HG03460 (cell line): ENCODE measurements around the gene NLE1.

Source experiments
- ATAC-seq: cut with Tn5 transposase; IDR thresholded peaks from one replicate; pipeline ENCODE4 v1.9.1; 2021; ENCODE audit not compliant: unreplicated experiment

The NLE1 gene

GRCh38 chr17:35088356-35088880 lies 53.7 kb downstream of the NLE1 start:
- ATAC-seq: peak; percentile 7

- no peak for ATAC-seq
These were observed 54.3 kb downstream of the NLE1 start for GRCh38 chr17:35087731-35088355.

- no peak for ATAC-seq
These were observed 55.1 kb downstream of the NLE1 start for GRCh38 chr17:35086931-35087573.

DNA sequence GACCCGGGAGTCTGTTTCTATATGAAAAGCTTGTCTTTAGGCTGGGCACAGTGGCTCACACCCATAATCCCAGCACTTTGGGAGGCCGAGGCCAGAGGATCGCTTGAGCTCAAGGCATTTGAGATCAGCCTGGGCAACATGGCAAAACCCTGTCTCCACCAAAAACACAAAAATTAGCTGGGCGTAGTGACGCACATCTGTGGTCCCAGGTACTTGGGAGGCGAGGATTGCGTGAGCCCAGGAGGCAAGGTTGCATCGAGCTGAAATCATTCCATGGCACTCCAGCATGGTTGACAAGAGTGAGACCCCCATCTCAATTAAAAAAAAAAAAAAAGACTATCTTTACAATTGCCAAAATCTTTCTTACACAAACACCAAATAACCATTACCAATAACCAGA lies 55.9 kb downstream of the NLE1 start:
- ATAC-seq: no peak

DNA sequence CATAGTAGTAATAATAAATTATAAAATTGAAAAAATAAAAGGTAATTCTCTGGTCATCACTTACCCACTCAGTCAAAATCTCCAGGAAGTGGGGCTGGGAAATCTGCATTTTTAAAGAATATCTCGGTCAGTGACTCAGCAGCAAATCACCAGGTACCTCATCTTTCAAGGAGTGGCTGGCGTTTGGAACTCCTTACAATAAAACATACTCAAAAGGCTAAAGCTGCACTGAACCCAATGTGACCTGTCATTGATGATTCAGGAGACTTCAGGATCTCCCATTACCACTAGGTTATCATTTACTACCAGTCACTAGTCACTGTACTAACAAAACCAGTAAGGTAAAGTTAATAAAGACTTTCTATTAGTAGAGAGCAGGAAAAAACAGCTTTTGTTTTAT lies 57.1 kb downstream of the NLE1 start:
- ATAC-seq: no peak

- no peak for ATAC-seq
These were observed 59.0 kb downstream of the NLE1 start for GRCh38 chr17:35083071-35083470.

GRCh38 chr17:35082073-35082657 lies 59.9 kb downstream of the NLE1 start:
- no peak for ATAC-seq

DNA sequence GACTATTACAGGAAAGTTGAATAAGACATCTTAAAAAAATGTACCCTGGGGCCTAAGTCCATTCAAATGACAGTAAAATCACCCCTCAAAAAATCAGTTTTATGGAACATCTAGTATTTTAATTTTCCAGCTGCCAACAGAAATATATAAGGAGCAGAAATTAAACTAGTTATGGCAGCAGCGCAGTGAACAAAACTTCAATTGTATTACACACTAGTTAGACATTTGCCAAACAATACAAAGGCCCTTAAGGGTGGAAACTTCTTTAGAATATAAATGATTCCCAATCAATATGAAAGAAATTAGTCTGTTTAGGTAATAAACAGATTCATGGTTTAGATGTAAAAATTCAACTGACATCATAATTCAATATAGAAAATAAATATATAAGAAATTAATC lies 60.5 kb downstream of the NLE1 start:
- ATAC-seq: no peak

DNA sequence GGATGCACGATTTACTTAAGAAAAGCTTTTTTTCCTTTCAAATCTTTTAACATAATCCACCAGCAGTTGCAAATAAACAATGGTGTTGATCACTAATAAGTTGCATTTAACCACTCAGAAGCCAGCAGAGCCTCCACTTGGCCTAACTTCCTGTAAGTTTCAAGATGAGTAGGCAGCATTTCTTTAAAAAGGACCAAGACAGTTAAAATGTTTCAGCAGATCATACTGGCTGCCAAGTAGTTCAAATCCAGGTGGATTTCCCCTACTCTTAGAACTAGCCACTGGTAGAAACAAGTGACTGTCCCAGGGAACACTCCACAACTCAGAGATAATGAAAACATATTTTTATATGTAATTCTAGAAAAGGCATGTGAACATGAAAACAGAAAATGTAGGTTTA lies 61.6 kb downstream of the NLE1 start:
- ATAC-seq: no peak

- ATAC-seq: no peak
These were observed 62.3 kb downstream of the NLE1 start for GRCh38 chr17:35079547-35080423.
